IPS-18a (cell line): Measurements from ENCODE around the gene MYBPC3.
"Not testable (repeated sequence)": the region's sequence is repeated elsewhere in the genome, so short reads cannot be mapped to it uniquely, and the experiment has no call there.

Experiments used
- H3K27ac ChIP-seq: one replicate; pipeline ENCODE4 v1.5.1; 2013; ENCODE audit warnings: low read length
- H3K27me3 ChIP-seq: one replicate; pipeline ENCODE4 v1.6.1; 2013; ENCODE audit warnings: mild to moderate bottlenecking, low read length; ENCODE audit not compliant: control insufficient read depth, insufficient read depth
- H3K36me3 ChIP-seq: one replicate; pipeline ENCODE4 v1.6.1; 2013; ENCODE audit warnings: low read depth, low read length; ENCODE audit not compliant: control insufficient read depth
- H3K4me1 ChIP-seq: one replicate; pipeline ENCODE4 v1.6.1; 2013; ENCODE audit warnings: low read depth, low read length; ENCODE audit not compliant: control insufficient read depth
- H3K4me3 ChIP-seq: one replicate; pipeline ENCODE4 v1.5.1; 2013; ENCODE audit warnings: low read length
- H3K9ac ChIP-seq: one replicate; pipeline ENCODE4 v1.6.1; 2013; ENCODE audit warnings: mild to moderate bottlenecking, low read length, moderate library complexity
- H3K9me3 ChIP-seq: one replicate; pipeline ENCODE4 v1.6.1; 2013; ENCODE audit warnings: low read depth, low read length; ENCODE audit not compliant: control insufficient read depth

MYBPC3 gene

GRCh38 chr11:47342036-47342803 is 10.3 kb downstream of the MYBPC3 start:
- H3K4me3 ChIP-seq, result no peak overlapping the region
- no peaks in the 10 kb centered on the region for H3K9me3 ChIP-seq
- no peaks in the 10 kb centered on the region for H3K4me1 ChIP-seq
- no peak overlapping the region for H3K27ac ChIP-seq
- H3K36me3 ChIP-seq, result no peaks in the 10 kb centered on the region
- no peak overlapping the region for H3K9ac ChIP-seq
- no peaks in the 10 kb centered on the region for H3K27me3 ChIP-seq

- Histone ChIP-seq H3K4me3 (no peak overlapping the region), H3K27ac (no peak overlapping the region), H3K9me3 (no peaks in the 10 kb centered on the region), H3K27me3 (no peaks in the 10 kb centered on the region), H3K9ac (no peak overlapping the region), H3K4me1 (no peaks in the 10 kb centered on the region), H3K36me3 (no peaks in the 10 kb centered on the region)
Measured at GRCh38 chr11:47340980-47341775, 11.3 kb downstream of the MYBPC3 start.

GRCh38 chr11:47340010-47340409 is 12.5 kb downstream of the MYBPC3 start:
- H3K9me3 ChIP-seq, result no peaks in the 10 kb centered on the region
- H3K27me3 ChIP-seq, result no peaks in the 10 kb centered on the region
- H3K4me3 ChIP-seq, result no peak overlapping the region
- no peaks in the 10 kb centered on the region for H3K4me1 ChIP-seq
- H3K27ac ChIP-seq, result no peak overlapping the region
- no peaks in the 10 kb centered on the region for H3K36me3 ChIP-seq
- no peak overlapping the region for H3K9ac ChIP-seq

GRCh38 chr11:47338396-47339241 is 13.9 kb downstream of the MYBPC3 start:
- Histone ChIP-seq H3K27ac (no peak overlapping the region), H3K9ac (no peak overlapping the region), H3K4me3 (no peak overlapping the region)

GRCh38 chr11:47337229-47337924 is 15.1 kb downstream of the MYBPC3 start:
- no peaks in the 10 kb centered on the region for H3K9me3 ChIP-seq

More at GRCh38 chr11:47338396-47339241, 13.9 kb downstream of the MYBPC3 start:
- Histone ChIP-seq H3K9me3 (no peaks in the 10 kb centered on the region), H3K27me3 (no peaks in the 10 kb centered on the region), H3K4me1 (no peaks in the 10 kb centered on the region), H3K36me3 (no peaks in the 10 kb centered on the region)

GRCh38 chr11:47336595-47336994 is 15.9 kb downstream of the MYBPC3 start:
- H3K36me3 ChIP-seq, result no peaks in the 10 kb centered on the region
- no peak overlapping the region for H3K4me3 ChIP-seq
- no peak overlapping the region for H3K27ac ChIP-seq

More at GRCh38 chr11:47337229-47337924, 15.1 kb downstream of the MYBPC3 start:
- Histone ChIP-seq H3K36me3 (no peaks in the 10 kb centered on the region), H3K4me1 (no peaks in the 10 kb centered on the region), H3K4me3 (no peak overlapping the region), H3K27ac (no peak overlapping the region), H3K27me3 (no peaks in the 10 kb centered on the region), H3K9ac (no peak overlapping the region)

GRCh38 chr11:47335733-47336132 is 16.8 kb downstream of the MYBPC3 start:
- Histone ChIP-seq H3K9me3 (no peaks in the 10 kb centered on the region), H3K4me1 (no peaks in the 10 kb centered on the region), H3K36me3 (no peaks in the 10 kb centered on the region), H3K4me3 (no peak overlapping the region), H3K27me3 (no peaks in the 10 kb centered on the region), H3K9ac (no peak overlapping the region), H3K27ac (no peak overlapping the region)

More at GRCh38 chr11:47336595-47336994, 15.9 kb downstream of the MYBPC3 start:
- Histone ChIP-seq H3K9ac (no peak overlapping the region), H3K9me3 (no peaks in the 10 kb centered on the region), H3K27me3 (no peaks in the 10 kb centered on the region), H3K4me1 (no peaks in the 10 kb centered on the region)

- not testable (repeated sequence) for H3K27me3 ChIP-seq, H3K9me3 ChIP-seq, H3K27ac ChIP-seq, H3K4me3 ChIP-seq, H3K36me3 ChIP-seq, H3K9ac ChIP-seq, H3K4me1 ChIP-seq
Measured at GRCh38 chr11:47334699-47335411, 17.6 kb downstream of the MYBPC3 start.

GRCh38 chr11:47333886-47334443 is 18.5 kb downstream of the MYBPC3 start:
- no peaks in the 10 kb centered on the region for H3K9me3 ChIP-seq
- no peak overlapping the region for H3K27ac ChIP-seq
- no peaks in the 10 kb centered on the region for H3K4me1 ChIP-seq
- H3K36me3 ChIP-seq, result no peaks in the 10 kb centered on the region
- H3K4me3 ChIP-seq, result no peak overlapping the region
- H3K9ac ChIP-seq, result no peak overlapping the region
- H3K27me3 ChIP-seq, result no peaks in the 10 kb centered on the region

GRCh38 chr11:47333526-47333845 is 19.0 kb downstream of the MYBPC3 start:
- Histone ChIP-seq H3K36me3 (no peaks in the 10 kb centered on the region), H3K4me3 (no peak overlapping the region), H3K27ac (no peak overlapping the region), H3K9ac (no peak overlapping the region), H3K9me3 (no peaks in the 10 kb centered on the region), H3K4me1 (no peaks in the 10 kb centered on the region), H3K27me3 (no peaks in the 10 kb centered on the region)
